HG03521 (cell line): Measurements from ENCODE around the gene CKB.

Source experiments
- ATAC-seq: cut with Tn5 transposase; IDR thresholded peaks from one replicate; pipeline ENCODE4 v1.9.1; 2021; ENCODE audit warnings: mild to moderate bottlenecking, moderate library complexity; ENCODE audit not compliant: unreplicated experiment

CKB gene

DNA sequence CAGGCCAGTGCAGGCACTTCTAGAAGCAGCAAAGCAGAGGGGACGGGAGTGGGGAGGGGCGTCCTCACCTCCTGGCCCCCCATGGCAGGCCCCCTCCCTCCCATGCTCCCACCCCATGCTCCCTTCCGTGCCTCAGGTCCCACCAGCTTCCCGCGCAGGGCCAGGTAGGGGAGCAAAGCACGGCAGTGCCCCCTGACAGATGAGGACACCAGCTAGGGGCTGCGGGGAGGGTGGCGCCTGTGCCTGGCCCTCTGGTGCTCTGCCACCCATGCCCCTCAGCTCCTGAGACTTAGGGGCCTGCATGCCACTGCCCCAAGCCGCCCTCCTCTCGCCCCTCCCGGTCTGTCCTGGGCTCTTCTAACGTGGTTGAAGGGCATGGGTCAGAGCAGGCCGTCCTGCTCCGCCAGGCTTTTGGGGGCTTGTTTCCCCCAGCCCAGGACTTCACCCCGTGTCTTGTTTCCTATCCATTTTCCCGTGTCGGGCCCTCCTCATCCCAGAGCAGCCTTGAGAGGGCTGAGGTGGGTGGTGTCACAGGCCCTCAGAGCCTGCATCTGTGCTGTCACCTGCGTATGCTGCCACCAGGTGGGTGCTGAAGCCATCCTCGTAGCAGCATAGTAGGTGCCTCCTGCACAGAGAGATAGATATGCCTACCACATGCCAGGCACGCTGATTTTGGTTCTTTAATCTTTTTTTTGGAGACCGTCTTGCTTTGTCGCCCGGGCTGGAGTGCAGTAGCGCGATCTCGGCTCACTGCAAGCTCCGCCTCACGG is 16.6 kb upstream of the CKB start:
- no peak for ATAC-seq

DNA sequence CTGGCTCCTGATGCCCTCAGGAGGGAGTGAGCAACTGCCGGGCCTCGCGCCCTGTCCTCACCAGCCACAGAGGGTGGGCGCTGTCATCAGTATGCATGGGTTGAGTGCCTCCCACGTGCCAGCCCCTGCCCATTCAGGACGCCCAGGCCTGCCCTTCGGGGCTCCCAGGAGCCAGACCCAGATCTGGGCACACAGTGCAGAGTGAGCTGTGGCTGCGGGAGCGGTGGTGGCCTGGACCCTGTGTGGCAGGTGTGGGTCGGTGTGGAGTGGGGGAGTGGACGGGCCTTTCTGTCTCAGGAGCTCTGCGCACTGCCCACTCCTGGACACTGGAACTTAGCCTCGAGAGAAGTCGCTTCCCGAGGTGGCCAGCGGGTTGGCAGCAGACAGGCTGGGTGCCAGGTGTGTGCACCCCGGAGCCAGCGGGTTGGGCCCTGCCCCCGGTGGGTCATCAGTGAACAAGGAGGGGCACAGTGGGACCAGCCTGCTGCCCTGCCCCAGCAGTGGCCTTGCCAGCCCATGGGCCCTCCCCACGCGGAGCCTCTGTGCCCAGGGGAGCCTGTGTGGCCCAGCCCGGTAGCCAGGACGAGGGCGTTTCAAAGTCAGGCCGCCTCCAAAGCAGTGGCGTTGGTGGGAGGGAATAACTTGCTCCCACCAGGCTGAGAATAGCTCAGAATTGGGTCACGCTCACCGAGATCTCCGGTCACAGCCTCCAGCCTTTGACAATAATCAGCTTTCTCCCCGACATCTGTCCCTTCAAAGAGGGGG is 15.8 kb upstream of the CKB start:
- ATAC-seq = no peak

DNA sequence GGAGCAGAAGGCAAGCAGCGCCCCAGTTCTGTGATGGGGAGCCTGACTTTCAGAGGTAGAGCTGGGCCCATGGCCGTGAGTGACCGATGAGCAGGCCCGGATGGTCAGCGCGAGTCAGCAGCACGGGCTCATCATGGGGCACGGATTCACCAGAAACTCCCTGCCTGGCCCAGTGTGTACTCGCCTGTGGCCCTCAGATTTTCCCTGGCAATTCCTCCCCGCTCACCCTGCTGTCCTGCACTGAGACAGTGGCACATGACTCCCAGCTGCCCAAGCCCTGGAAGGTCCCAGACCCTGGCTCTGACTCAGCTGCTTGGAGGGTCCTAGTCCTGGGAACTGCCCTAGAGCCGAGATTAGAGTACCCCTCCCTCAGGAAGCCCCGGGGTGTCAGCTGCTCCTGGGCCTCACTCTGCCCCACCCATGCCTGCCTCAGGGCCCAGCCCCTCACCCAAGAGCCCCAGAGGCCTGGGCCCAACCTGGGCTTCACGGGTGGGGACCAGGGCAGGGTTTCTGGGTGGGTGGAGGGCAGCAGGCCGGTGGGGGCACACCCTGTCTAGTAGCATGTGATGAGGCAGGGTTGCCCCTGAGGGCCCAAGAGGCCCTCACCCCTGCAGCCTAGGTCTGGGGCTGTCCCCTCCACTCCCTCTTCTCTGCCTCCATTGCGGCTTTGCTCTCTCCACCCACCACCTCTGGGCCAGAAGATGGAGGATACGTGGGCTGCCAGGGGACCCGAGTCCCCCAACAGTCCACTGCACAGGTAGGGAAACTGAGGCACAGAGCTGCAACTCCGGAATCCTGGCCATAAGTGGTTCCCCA is 14.8 kb upstream of the CKB start:
- no peak for ATAC-seq

DNA sequence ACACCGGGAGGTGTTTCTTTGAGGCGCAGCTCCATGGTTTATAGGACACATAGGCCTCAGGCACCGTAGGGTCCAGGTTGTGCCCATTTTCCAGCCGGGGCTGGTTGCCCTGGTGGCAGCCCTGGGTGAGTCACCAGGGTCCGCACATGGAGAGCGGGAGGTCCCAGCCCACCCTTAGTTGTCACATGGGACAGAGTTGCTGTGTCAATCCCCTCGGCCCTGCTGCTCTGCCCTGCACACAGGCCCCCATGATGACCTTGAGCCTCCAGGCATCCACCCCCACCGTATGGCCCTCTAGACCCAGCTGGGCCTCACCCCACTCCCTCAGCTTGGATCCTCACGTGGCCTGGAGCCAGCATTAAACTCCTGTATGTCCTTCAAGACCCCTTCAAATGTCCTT is 14.1 kb upstream of the CKB start:
- ATAC-seq = no peak

DNA sequence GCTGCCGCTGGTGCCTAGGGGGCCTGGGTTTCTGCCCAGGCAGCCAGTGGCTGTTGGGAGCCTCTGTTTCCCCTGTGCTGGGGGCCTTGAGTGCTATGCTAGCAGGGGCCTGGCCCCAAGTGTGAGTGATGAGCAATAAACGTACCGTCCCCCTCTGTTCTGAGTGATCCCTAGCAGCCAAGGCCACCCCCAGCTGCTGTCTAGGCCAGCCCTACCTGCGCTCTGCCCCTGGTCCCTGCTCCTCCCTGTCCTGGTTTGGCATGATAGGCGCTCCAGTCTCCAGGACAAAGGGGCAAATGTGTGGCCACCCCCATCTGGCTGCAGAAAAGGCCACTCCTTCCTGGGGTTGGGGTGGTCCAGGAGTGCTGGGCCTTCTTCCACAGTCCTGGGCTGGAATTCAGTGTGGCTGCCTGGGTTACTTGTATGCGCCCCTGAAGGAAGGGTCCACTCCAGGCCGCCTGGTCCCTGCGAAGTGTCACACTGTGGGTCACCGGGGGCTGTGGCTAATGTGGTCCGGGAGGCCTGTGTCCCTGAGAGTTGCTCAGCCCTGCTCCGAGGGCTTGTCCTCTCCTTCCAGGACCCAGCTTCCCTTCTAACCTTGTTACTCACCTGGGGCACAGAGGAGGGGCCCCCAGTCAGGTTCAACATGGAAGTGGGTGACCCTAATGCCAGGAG is 13.4 kb upstream of the CKB start:
- no peak for ATAC-seq

DNA sequence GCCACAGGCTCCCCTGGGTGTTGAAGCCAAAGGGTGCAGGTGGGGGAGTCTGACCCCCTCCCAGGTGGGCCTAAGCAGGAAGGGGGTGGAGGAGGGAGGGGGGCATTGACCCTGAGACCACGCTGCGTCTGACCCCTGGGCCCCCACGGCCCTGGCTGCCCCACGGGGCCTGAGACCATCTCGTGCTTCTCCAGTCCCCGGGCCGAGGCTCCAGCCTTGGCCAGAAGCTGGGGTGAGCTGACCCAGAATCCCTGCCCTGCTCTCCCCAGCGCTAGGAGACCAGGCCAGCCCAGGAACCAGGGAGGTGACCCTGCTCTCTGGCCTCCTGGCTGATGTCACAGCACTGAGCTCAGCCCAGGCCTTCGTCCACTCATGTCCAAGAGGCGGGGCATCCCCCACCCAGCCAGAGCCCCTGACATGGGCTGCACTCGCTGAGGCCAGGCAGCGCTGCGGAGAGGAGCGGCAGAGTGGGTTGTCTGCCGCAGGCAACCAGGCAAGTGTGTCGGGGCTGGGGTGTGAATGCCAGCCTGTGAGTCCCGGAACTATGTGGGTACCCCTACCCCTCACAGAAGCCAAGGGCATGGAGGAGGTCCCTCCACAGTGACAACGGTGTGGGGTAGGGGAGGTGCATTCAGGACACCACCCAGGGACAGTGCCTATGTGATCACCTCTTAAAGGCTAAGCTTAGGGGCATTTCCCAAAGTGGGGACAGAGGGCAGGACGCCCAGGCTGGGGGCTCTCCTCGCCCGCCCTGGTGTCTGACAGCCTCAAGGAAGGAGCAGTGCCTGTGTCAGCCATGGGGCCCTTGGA is 12.7 kb upstream of the CKB start:
- ATAC-seq = no peak

DNA sequence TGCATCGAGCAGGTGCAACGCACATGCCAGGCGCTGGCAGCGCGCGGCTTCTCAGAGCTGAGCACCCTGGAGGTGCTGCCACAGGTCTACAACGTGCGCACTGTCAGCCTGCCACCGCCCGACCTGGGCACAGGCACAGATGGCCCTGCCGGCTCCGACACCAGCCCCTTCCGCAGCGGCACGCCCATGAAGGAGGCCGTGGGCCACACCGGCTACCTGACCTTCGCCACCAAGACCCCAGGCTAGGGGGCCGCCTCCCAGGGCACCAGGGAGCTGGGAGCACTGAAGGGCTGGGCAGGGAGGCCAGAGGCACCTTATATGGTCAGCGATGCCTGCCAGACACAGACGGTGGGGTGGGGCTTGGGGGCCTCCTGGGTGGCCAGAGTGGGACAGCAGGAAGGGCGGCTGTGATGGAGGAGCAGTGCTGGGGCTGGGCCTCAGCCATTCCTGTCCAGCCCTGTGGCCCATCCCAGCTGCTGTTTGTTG is 12.0 kb upstream of the CKB start:
- ATAC-seq = no peak

DNA sequence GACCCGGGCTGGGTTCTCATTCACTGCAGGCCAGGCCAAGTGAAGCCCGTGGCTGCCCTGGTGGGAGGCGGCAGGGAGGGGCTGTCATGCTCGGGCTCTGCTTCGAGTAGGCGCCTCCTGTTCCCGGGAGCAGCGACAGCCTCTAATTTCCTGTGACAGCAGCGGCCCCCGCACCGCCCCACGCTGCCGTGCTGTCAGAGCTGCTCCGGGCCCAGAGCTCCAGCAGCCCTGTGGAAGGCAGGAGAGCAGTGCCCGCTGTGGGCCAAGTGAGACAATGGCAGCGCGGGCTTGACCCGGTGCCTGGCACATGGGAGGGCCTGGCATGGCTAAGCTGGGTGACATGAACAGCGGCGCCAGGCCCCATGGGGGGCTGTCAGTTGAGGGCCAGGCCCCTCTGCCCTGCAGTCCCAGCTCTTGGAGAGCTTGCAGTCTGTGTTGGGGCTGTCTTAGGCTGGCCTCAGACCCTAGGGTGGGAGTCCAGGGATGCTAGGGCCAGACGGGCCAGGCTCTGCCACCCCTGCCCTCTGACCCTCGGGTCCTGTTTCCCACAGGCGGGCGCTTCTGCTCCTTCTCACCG is 11.5 kb upstream of the CKB start:
- no peak for ATAC-seq

DNA sequence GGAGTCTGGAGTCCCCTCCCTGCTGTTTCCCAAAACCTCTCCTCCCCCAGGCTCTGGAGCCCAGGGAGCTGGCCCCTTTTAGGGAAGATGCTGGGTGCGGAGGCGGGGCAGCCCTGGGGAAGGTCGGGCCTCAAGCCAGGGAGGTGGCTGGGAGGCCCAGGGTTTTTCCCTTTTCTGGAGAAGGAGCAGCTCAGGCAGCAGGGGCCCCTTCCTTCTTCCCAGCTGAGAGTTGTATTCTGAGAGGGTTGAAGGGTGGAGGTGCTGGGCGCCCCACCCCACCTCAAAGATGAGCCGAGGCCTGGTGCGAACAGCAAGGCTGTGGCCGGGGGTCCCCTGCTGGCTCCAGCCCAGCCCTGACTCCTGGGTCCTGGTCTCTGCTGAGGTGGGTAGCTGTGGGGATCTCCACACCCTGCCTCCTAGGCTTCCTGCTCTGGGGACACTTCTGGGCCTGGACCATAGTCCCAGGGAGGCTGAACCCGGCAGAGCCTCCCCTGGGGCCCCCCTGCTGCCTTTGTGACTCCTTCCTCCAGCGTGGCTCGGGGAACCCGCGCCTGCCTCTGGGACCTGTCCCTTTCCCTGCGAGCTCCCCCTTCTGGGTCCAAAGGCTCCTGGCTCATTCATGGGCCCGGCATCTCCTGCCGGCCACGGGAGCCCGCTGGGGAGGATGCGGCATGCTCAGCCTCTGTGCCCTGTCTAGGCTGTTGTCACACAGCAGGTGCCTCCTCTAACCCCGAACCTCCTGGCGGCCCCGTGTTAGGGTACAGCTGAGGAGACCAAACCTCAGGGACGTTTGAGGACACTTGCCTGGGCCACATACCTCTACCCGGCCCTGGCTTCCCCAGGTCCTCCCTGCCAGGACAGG is 10.7 kb upstream of the CKB start:
- ATAC-seq = no peak

DNA sequence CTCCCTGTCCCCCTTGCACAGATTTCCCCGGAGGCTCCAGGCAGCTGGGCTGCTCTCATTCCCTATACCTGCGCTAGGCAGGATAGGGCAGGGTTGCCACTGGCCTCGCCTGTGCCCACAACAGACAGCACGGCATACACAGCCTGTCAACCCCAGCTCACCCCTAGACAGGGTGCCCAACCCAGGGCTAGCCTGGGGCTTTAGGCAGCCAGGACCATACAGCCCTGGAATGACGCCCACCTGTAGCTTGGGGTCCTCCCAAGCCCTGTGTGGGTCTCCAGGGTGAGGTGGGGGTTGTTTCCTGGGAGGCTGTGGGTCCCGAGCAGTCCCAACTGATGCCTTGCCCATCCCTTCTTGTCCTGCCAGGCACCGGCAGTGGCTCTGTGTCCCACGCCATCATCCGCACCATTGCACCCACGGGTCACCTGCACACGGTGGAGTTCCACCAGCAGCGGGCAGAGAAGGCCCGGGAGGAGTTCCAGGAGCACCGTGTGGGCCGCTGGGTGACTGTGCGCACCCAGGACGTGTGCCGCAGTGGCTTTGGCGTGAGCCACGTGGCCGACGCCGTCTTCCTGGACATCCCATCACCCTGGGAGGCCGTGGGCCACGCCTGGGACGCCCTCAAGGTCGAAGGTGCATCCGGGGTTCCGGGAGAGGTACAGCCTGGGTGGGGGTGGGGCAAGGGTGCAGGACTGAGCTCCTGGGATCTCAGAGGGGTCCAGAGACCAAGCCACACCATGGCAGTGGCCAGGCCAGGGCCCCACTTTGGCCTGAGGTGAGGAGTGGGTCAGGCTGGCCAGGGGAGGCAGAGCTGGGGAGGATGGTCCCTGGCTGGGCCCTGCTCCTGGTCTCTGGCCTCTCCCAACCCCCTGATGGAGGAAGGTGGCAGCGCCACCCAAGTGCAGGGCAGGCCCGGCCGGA is 9.8 kb upstream of the CKB start:
- ATAC-seq = no peak

DNA sequence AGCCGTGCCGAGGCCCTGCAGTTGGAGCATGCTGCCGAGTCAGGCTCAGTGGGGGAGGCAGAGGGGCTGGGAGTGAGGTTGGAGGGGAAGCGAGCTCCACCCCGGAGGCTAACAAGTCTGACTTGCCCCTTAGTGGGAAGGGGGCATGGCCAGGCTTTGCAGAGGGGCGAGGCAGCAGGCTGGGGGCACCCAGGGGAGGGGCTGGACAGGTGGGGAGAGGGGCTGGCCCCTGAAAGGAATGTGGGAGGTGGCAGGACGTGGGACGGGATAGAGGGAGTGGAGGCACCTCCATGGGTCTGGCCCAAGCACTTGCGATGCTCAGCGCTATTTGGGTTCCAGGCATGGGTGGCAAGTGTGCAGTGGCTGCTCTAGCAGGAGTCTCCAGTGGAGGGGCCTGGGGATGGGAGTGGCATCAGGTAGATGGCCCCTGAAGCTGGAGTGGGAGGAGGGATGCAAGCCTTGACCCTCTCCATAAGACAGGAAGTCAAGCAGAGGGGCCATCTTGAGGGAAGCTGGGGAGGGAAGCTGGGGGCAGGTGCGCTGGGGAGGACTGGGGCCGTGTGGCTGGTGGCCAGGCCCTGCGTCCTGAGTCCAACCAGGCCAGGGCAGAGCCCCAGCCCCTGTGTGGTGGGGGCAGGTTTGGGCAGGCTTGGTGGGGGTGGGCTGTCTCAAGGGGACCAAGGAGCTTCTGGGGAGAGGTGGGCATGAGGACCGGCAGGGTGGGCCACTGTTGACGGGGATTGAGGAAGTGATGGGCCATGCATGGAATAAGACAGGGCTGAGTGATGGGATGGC is 9.0 kb upstream of the CKB start:
- ATAC-seq = no peak

DNA sequence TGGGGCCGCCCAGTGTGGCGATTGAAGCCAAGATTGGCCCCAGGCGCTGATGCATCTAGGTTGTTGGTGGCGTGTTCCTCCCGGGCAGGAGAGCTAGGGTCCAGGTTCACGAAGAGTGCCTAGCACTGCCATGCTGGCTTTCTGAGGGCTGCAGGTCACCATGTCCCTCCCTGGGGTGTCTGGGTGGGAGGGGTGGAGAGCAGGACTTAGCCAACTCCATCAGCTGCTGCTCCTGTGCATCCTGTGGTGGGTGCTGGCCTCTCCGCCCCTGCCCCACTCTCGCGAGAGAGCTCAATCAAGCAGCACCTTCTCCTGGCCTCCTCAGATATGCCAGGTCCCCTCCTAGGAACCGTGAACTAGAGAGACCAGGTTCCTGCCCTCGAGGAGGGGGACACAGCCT is 8.2 kb upstream of the CKB start:
- no peak for ATAC-seq

DNA sequence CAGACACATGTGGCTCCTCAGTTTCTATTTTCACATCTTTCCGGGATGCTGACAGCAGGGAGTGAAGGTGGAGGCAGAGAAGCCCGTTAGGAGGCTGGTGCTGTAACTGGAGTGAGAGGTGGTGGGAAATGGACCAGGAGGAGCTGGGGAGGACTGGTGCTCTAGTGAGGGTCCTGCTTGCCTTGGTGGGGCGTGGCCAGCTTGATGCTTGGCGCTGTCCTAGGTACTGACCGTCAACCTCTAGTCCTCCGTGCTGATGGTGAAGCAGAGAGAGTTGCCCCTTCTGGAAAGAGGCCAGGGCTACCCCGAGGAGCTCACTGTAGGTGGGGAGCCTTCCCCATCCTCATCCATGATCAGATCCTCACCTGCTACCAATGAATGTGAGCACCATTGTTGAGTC is 7.8 kb upstream of the CKB start:
- no peak for ATAC-seq

DNA sequence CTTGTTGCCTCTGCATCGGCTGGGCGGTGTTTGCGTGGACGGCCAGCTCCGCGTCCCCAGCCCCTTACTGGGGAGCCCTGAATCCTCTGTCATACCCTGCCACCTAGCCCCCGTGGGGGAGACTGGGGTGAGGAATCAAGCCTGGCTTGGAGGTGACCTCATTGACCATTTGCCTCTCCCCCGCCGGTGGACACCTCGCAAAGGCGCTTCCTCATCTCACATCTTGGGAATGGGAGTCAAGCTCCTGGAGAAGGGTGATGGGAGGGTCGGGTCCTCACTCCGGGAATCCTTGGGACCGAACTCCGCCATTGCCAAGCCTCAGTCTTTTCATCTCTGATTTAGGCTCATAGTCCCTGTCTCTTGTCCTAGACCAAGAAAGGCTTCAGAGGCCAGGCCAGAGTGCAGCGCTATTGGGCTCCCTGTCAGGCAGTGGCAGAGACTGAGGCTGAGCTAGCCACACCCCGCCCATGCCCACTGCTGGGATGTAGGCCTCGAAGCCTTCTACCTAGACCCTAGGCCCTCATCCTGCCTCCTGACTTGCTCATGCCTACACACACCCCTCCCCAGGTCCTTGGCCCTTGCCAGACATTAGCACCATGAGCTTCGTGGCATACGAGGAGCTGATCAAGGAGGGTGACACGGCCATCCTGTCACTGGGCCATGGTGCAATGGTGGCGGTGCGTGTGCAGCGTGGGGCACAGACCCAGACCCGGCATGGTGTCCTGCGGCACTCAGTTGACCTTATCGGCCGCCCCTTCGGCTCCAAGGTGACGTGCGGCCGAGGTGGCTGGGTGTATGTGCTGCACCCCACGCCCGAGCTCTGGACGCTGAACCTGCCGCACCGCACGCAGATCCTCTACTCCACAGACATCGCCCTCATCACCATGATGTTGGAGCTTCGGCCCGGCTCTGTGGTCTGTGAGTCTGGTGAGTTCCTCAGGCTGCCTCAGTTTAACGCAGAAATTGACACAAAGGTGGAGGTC is 7.0 kb upstream of the CKB start:
- no peak for ATAC-seq

DNA sequence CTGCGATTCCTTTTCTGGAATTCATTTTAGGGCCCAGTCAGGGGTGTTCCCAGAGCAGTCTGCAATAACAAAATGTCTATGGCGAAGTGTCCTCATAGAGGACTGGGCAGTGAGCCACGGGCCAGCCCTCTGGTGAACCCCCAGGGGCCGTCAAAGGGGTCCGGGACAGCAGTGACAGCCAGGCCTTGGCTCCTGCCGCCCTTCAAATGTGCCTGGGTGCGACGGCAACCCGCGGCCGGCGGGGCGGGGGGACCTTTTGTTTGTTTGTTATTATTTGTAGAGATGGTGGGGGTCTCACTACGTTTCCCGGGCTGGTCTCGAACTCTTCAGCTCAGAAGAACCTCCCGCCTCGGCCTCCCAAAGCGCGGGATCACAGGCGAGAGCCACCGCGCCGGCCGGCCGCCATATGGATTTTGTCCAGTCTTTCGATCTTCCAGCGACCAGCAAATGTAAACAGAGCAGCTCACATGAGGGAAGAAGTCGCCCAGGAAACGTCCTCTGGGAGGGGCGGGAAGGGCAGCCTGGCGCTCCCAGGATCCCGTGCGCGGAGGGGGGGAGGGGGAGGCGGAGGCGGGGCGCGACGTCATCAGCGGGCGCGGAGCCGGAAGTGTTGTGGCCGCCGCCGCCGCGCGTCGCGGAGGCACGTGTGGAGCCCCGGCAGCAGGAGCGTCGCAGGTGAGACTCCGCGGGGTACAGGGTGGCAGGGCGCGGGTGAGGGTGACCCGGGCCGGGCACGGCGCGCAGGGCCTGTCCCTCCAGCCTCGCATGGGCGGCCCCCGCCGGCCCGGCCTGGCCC is 6.2 kb upstream of the CKB start, which contains the start of gene TRMT61A:
Gene TRMT61A (plus strand): TSS at position 610 of the 796 bp plus-strand sequence. CDS start 783 bp downstream, outside the sequence.
- peak; percentile 55 for ATAC-seq
